GM12878 (cell line): Measurements from ENCODE around the gene SYNDIG1. TPM values are rescaled to one million over a fixed set of nuclear protein-coding genes. Genes with fewer than 3 reads are reported as not detected.

Experiments used
- ATAC-seq: fragments of 200-7000 bp; cut with Tn5 transposase; 3 replicates; pipeline ENCODE4 v1.9.1; 2020; ENCODE audit warnings: mild to moderate bottlenecking, moderate library complexity
- BruUV-seq: library from RNA; stranded (reverse); fragments of 400-500 nt; replicated peaks from 2 replicates; lab custom pipeline; 2021; lab: Mats Ljungman, UMichigan
- CTCF ChIA-PET: fragments of 300-600 bp; sonication (Branson Sonifier 250); formaldehyde crosslinking; extraction: SDS; loops from one replicate; lab custom pipeline; 2021; ENCODE audit warnings: inconsistent platforms; lab: Yijun Ruan, JAX
- POLR2A ChIA-PET: fragments of 350-600 bp; formaldehyde crosslinking; extraction: SDS; loops from one replicate; lab custom pipeline; 2021; ENCODE audit warnings: inconsistent platforms; lab: Charles Lee
- RAD21 ChIA-PET: fragments of 300-600 bp; sonication (Branson Sonifier 250); formaldehyde crosslinking; loops from one replicate; lab custom pipeline; 2023; ENCODE audit warnings: antibody characterized with exemption; ENCODE audit not compliant: unreplicated experiment; lab: Charles Lee
- SMC1A ChIA-PET: fragments of 300-600 bp; sonication (Branson Sonifier 250); formaldehyde crosslinking; loops from one replicate; lab custom pipeline; 2023; ENCODE audit not compliant: unreplicated experiment, uncharacterized antibody; lab: Charles Lee
- DNase-seq: peaks from one replicate; pipeline ENCODE4 v3.0.0-alpha.2; 2011; ENCODE audit warnings: low read depth, low spot score
- FAIRE-seq: peaks from 3 replicates; lab custom pipeline; 2011; peaks lifted over from hg19 to GRCh38; lab: Jason Lieb, UNC
- H2AFZ ChIP-seq: 2 replicates; pipeline ENCODE4 v1.6.0; 2011; ENCODE audit warnings: low read depth, low read length, control low read depth; ENCODE audit not compliant: control insufficient read depth
- H3K27ac ChIP-seq: 2 replicates; pipeline ENCODE4 v1.5.1; 2011; ENCODE audit warnings: control low read depth; ENCODE audit not compliant: control insufficient read depth, insufficient read depth
- H3K27me3 ChIP-seq, 2 experiments: replicated peaks in 1 of 2; 2 replicates each; pipeline versions ENCODE4 v1.6.0 to v1.6.1; 2011; ENCODE audit warnings: low read length in 1 of 2; ENCODE audit not compliant: control insufficient read depth in 2 of 2, insufficient read depth in 2 of 2
- H3K36me3 ChIP-seq, 2 experiments: 2 replicates each; pipeline ENCODE4 v1.5.1; 2011; ENCODE audit warnings: low read length in 1 of 2; ENCODE audit not compliant: control insufficient read depth in 2 of 2, insufficient read depth in 2 of 2
- H3K4me1 ChIP-seq: 2 replicates; pipeline ENCODE4 v1.6.1; 2011; ENCODE audit warnings: mild to moderate bottlenecking, low read length, moderate library complexity, mixed read lengths; ENCODE audit not compliant: control insufficient read depth, insufficient read depth
- H3K4me2 ChIP-seq: 2 replicates; pipeline ENCODE4 v1.6.0; 2011; ENCODE audit warnings: control low read depth; ENCODE audit not compliant: control insufficient read depth, insufficient read depth
- H3K4me3 ChIP-seq: fragments of 200-600 bp; sonication (generic); 2 replicates; pipeline ENCODE4 v1.5.1; 2016
- H3K79me2 ChIP-seq: 2 replicates; pipeline ENCODE4 v1.6.0; 2011; ENCODE audit warnings: low read length; ENCODE audit not compliant: control insufficient read depth, insufficient read depth
- H3K9ac ChIP-seq: 2 replicates; pipeline ENCODE4 v1.8.0; 2011; ENCODE audit warnings: low read length, control low read depth, mixed read lengths; ENCODE audit not compliant: control insufficient read depth, insufficient read depth
- H3K9me3 ChIP-seq: replicated peaks from 3 replicates; pipeline ENCODE4 v1.5.1; 2011; ENCODE audit warnings: mild to moderate bottlenecking, low read length; ENCODE audit not compliant: control insufficient read depth, insufficient read depth
- H4K20me1 ChIP-seq: 2 replicates; pipeline ENCODE4 v1.6.0; 2011; ENCODE audit not compliant: control insufficient read depth, insufficient read depth
- HDGF ChIP-seq: fragments of 450-650 bp; IDR thresholded peaks from 2 replicates; pipeline ENCODE4 v1.6.1; 2016; ENCODE audit warnings: antibody characterized with exemption
- KDM1A ChIP-seq: fragments of 200-600 bp; sonication (generic); IDR thresholded peaks from 2 replicates; pipeline ENCODE4 v1.6.1; 2016; ENCODE audit warnings: borderline replicate concordance
- PRDM15 ChIP-seq: fragments of 450-650 bp; formaldehyde crosslinking; IDR thresholded peaks from 2 replicates; pipeline ENCODE4 v1.4.0; 2020; ENCODE audit warnings: mild to moderate bottlenecking, moderate library complexity
- RELB ChIP-seq: fragments of 450-650 bp; IDR thresholded peaks from 2 replicates; pipeline ENCODE4 v1.6.1; 2017; ENCODE audit warnings: low read depth, mild to moderate bottlenecking, moderate library complexity
- SREBF1 ChIP-seq: IDR thresholded peaks from 2 replicates; pipeline ENCODE4 v1.6.1; 2012; ENCODE audit warnings: mild to moderate bottlenecking, low read length
- TAF1 ChIP-seq: IDR thresholded peaks from 2 replicates; pipeline ENCODE4 v1.6.1; 2011; ENCODE audit warnings: mild to moderate bottlenecking, low read depth, low read length, borderline replicate concordance
- WGBS: methylation state at CpG from one replicate; pipeline ENCODE4 v1.1.6; 2016; ENCODE audit warnings: low lambda C conversion rate; ENCODE audit not compliant: insufficient replicate concordance, insufficient coverage; ENCODE audit errors: missing lambda C conversion rate; 5-methylcytosine and 5-hydroxymethylcytosine counted together
- in situ Hi-C: fragments of 300-500 bp; cut with MboI; formaldehyde crosslinking; loops from 9 replicates; pipeline ENCODE4 v1.14.3; 2018; ENCODE audit warnings: mixed read lengths
- intact Hi-C: fragments of 100-400 bp; cut with micrococcal nuclease; formaldehyde crosslinking; loops from one replicate; pipeline ENCODE4 v1.14.2; 2022; ENCODE audit not compliant: unreplicated experiment
- polyA plus RNA-seq, 11 experiments: library from polyadenylated mRNA; depleted of rRNA in 4 of 11; unstranded in 6 of 11; stranded (reverse) in 5 of 11; fragments of >200 nt; fragmentation: Nextera tagmentation in 4 of 11; fragmentation: Illumina TruSeq in 1 of 11; extraction: Ambion mirVana in 4 of 11; extraction: Trizol in 1 of 11; gene quantifications; 1 replicate in 1 of 11; 2 replicates in 10 of 11; pipeline versions ENCODE4 v1.2.1 to v1.2.3, GENCODE V29; 2011 to 2016; ENCODE audit warnings: inconsistent platforms in 2 of 11, missing spikeins in 2 of 11, low read depth in 1 of 11
- total RNA-seq, 4 experiments: library from RNA; depleted of rRNA in 3 of 4; stranded (reverse); fragments of >200 nt in 3 of 4; fragmentation: Illumina TruSeq in 1 of 4; extraction: Trizol in 1 of 4; gene quantifications; 2 replicates each; pipeline versions ENCODE4 v1.2.1 to v1.2.3, GENCODE V29; 2013 to 2021

The SYNDIG1 gene
- total and polyA plus RNA-seq, 10 of the 15 experiments (the other 5 are each of a cell fraction or from before 2014, with no cell fraction given), result not detected

- TF ChIP-seq PRDM15 (CRISPR knock-in tag) (no peak), RELB (no peak), SREBF1 (no peak)
- TF ChIP-seq, all 136 proteins: peak for 0
Observed at GRCh38 chr20:24437196-24438082, 32.0 kb upstream of the SYNDIG1 start (continued).

DNA sequence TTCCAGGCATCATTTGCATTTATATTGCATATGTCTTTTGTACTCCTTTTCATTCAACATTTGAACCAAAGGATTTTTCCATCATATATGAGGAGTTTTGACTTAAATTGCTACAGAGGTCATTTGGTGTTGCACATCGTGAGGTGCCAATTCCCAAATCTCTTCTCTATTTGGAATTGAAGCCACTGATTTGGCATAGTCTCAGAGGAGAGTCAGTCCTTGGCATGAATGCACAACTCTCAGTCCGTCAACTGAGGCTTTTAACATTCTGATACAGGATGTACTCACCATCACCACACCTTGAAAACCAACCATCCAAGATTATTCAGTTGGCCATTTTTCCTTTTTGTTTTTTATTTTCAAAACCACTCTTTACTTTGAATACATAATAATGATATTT lies 31.1 kb upstream of the SYNDIG1 start:
- FAIRE-seq, result no peak
- H3K9ac ChIP-seq, result no peak overlapping the region
- RAD21 ChIA-PET, result no interaction called here
- CTCF ChIA-PET, result no interaction called here
- no peak overlapping the region for H2AFZ ChIP-seq
- intact Hi-C loops, result no loop called here
- no TSS peak for BruUV-seq
- ATAC-seq, result no peak
- H3K9me3 ChIP-seq, result no peaks in the 10 kb centered on the region
- SMC1A ChIA-PET, result no interaction called here
- TF ChIP-seq HDGF (no peak), KDM1A (no peak), TAF1 (no peak)
- H4K20me1 ChIP-seq, result no peaks in the 10 kb centered on the region
- H3K27me3 ChIP-seq, result peaks cover 0 to 4% of the 10 kb centered on the region in 2 experiments; a peak in 2 of 4 replicates
- no peaks in the 10 kb centered on the region for H3K79me2 ChIP-seq
- no peaks in the 10 kb centered on the region for H3K36me3 ChIP-seq
- H3K27ac ChIP-seq, result no peak overlapping the region
- in situ Hi-C loops, result no loop called here
- no peak for DNase-seq
- POLR2A ChIA-PET, result no interaction called here
- no peak overlapping the region for H3K4me3 ChIP-seq
- H3K4me1 ChIP-seq, result no peaks in the 10 kb centered on the region
- 3% methylated on average over 2 of the region's 2 CpGs for WGBS
- H3K4me2 ChIP-seq, result no peak overlapping the region
